GM18502 (cell line): ENCODE data around the gene ACTR5.
"Not testable (repeated sequence)": the region's sequence is repeated elsewhere in the genome, so short reads cannot be mapped to it uniquely, and the experiment has no call there.

Experiments used
- ATAC-seq: cut with Tn5 transposase; IDR thresholded peaks from one replicate; pipeline ENCODE4 v1.9.1; 2021; ENCODE audit warnings: mild to moderate bottlenecking; ENCODE audit not compliant: unreplicated experiment, poor library complexity

The ACTR5 gene

DNA sequence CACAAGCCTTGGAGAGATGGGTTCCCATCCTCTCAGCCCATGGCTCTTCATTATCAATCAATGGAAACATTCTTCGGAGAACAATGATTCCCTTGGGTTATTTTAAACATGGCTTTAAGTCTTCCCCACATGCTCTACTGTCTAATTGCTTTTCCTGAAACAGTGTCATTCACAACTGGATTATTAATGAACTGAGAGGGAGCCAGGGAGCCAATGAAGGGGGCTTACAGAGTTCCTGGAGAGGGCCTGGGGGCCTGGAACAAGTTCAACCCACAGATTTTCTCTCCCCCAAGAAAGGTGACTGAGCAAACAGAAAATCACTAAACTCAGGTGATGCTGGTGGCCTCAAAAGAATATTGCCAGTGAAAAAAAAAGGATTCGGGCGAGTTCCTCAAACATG is 56.0 kb downstream of the ACTR5 start:
- ATAC-seq = no peak

DNA sequence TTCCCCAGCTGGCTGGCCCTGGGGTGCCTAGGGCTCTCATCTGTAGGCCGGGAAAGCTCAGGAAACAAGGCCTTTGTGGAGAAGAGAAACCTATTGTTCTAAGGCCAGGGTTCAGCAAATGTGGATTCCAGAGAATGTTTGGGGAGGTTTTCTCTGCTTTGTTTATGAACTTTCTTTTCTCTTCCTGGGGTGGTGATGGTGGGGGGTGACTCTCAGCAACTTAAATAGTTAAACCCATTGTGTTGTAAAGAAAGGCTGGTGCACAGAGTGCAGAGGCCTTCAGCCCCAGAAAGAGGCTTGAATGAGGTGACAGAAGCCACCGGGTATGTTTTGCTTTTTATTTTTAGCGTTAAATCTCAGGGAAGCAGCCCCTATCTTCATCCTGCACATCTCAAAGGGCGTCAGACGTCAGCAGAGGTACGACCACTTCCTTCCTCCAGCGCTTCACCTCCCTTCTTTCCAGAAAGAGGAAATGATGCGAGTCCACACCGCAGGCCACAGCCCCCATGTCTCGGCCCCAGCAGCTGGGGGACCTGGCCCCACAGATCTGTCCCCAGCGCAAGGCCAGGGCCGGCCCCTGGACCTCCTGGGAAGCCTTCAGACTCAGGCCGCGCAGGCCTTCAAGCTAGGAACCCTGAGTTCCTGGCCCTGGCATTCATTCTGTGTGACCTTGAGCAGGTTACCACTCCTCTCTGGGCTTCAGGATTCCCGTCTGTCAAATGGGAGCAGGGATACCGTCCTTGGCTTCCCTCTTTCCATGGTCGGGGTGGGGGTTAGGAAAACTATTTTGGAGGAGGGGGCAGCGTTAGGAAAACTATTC is 56.6 kb downstream of the ACTR5 start:
- ATAC-seq = peak; percentile 49

DNA sequence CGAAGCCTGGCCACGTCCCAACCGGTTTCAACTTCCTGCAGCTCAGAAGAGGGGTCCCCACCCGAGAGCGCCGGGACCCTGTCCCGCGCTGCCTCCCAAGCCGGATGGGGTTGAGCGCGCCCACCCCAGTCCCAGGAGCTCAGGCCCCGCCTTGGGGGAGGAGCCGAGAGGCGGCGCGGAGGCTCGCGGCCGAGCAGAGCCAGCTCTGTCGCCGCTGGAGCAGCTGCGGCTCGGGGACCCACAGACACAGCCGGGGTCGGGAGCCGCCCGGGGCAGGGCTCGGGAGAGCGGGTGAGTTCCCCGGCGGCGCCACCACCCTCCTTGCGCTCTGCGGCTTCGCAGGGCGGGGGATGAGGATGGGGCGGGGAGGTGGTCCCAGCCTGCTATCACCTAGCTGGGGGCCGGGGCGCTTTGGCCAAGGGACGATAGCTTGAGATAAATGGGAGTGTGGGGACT is 57.3 kb downstream of the ACTR5 start, which contains the start of gene PPP1R16B:
TSS of gene PPP1R16B (plus strand) at position 196 of the 456 bp plus-strand sequence. CDS start 30,229 bp downstream, outside the sequence.
- peak; percentile 49 for ATAC-seq

DNA sequence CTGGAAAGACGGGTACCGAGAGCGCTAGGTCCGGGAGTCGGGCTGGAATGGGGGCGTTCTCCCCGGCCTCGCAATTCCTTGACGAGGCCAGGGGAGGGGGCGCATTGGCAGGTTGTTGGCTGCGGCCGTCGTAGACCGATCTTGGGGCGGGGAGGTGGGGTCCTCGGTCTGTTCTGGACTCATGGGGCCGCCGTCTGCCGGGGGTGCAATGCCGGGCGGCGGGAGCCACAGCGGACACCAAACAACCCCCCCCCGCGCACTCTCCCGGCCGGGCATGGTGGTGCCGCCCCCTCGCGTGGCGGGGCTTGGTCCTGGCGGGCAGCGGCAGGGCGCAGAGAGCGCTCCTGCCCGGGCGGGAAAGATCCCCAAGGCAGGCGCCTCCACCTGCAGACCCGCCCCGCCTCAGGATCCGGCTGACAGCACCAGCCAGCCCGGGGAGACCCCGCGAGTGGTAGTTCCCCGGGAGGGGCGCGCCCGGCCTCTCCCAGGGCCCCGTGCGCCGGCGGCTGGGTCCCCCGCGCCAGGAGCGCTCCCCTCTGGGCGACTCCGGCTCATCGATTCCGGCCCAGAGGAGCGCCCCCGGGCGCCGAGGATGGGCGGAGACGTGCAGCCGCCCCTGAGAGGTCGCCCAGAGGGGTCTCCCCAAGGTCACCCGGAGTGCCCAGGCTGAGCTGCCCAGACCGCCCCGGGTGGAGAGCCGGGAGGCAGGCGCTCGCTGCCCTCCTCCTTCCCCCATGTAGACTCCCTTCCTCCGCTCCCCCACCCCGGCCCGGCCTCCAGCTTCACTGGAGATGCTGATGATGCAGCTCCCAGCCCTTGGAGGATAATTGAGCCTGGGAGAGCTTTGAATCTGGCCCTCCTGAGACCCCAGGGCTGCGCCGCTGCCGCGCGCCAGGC is 57.9 kb downstream of the ACTR5 start:
- ATAC-seq = peak; percentile 26

DNA sequence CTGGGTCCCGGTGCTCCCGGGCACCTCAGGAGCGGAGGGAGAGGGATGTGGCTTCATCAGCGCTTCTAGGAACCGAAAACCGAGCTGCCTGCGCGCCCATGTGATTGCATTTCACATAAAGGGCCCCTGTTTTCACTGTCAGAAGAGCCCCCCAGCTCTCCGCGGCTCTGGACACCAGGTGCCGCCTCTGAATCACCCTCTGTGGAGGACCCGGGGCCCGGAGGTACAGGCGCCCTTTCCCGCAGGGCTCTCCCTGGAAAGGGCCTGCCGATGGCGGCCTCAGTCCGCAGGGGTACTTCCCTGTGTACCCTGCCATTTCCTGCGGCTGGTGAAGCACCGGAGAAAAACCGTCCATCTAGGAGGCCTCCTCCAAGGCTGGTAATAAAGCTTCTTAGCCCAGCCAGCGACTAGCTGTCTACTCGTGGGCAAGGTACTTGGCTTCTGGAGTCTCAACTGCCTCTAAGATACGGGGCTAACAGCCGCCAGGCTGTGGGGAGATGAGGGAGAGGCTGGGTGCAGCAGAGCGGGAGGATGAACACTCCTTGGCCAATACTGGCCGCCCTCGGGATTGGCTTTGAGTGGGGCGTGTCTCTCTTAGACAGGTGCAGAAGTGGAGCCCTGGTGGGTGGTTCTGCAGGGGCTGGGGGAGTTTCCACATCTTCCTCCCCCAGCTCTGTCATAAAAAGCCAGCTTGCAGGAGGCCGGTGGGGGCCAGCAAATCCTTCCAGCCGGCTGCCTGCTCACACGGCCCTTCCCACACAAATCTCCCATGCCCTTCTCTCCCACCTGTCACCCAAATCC is 58.8 kb downstream of the ACTR5 start:
- ATAC-seq = no peak

DNA sequence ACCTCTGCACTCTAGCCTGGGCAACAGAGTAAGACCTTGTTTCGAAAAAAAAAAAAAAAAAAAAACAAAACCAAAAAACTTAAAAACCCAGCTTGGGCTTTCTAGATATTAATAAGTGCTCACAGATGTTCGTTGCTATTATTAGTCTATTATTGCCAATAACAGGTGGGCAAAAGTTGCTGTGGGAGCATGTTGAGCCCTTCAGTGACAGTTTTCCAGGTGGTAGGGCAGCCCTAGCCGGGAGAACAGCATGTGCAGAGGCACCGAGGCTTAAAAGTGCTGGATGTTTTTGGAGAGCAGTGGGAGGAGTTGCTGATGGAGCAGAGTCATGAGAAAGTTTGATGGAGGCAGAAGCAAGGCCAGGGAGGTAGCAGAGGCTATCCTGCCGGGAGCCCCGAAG is 61.7 kb downstream of the ACTR5 start:
- ATAC-seq = no peak

DNA sequence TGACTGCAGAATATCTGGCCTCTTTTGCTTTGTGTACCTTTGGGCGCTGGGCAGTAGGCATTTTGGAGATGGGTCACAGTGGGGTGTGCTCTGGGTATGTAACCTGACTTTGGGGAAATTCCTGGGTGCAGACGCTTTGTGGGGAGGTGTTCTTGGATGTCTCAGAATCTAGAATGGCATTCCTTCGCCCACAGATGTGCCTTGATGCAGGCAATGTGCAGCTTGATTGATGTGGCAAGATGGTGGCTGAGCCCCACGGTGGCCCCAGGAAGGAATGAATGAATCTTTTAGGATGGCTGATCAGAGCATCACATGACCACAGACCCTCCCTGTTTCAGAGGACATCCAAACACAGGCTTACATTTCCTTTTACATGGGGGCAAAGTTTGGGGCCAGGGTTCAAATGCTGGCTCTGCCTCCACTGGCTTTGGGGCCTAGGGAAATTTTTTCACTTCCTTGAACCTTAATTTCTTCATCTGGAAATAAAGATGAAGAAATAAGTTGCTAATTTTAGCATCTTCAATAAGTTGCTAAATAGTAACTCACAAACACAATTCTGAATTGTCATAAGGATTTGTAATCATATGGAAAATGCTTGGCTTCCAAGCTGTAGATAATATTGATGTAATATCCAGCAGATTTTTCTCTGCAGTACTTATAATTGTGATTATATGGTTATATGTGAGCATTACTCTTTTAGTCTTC is 62.8 kb downstream of the ACTR5 start:
- no peak for ATAC-seq

DNA sequence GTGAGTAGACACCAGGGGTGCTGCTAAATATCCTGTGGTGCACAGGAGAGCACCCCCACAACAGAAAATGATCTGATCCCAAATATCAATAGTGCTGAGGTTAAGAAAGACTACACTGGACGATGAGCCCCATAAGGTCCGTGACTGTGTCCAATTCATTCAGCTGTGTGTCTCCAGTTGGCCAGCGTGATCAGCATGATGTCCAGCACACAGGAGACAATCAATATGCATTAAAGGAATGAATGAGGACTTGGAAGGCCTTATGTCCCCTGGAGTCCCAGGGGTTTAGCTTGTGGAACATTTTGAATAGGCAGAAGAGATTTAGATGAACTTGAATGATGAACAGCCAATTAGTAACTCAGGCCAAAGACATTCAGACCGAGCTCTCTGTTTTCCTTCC is 63.5 kb downstream of the ACTR5 start:
- ATAC-seq = no peak

DNA sequence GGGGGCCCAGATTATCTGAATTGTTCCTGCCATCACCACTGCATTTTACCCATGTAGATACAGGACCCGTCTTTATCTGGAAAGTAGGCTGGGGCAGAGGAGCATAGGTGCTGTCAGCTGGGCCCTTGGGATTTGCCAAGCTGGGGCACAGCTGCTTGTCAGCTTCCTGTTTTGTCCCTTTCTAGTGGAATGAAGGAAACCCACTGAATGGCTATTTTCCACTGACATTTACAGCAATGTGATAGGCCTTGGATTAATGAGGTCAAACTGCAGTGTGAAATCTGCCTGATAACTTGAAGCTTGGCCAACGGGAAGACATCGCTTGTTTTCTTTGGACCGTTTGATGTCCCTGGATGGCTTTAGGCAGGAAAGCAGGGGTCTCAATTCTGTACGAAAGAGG is 63.9 kb downstream of the ACTR5 start:
- ATAC-seq = no peak

DNA sequence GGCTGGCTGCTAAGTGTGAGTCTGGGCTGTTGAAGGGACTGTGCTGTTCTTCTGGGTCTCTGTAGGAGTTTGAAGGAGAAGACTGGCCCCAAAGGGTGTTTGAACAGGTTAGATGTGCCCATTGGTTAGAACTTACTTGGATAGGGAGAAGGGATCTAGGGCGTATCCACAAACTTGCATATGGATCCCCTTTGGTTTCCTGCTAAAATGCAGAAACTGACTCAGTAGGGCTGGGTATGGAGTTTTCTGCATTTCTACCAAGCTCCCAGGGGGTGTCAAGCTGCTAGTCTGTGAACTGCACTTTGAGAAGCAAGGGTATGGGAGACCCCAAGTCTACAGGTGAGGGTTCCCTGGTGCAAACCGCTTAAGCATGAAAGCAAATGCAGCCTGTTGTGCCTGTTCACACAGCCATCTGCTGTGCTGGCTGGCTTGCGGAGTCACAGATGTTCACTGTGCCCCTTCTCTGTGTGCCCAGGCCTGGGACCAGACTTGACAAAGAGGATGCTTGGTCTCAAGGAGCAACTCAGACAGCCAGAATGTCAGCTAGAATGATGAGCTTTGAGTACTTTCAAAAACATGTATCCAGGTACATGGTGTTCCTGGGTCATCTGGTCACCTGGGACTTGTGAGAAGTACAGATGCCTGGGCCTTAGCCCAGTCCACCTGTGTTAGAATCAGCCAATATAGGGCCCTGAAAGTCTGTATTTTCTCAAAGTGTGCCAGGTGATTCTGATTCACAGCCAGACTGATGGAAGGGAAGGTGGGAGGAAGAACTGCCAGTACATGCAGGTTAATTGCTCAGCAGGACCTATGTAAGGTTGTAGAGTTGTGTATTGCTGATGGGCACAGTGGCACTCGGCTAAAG is 64.7 kb downstream of the ACTR5 start:
- no peak for ATAC-seq

DNA sequence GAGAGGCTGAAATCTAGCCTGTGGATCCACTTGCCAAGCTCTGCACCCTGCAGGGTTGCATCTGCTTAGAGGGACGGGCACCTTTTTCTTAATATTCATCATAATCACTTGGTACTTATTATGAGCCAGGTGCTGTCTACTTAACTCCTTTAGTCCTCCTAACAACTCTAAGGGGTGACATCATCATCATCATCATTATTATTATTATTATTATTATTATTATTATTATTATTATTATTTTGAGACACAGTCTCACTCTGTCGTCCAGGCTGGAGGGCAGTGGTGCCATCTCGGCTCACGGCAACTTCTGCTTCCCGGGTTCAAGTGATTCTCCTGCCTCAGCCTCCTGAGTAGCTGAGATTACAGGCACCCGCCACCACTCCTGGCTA is 65.3 kb downstream of the ACTR5 start:
- ATAC-seq = not testable (repeated sequence)

DNA sequence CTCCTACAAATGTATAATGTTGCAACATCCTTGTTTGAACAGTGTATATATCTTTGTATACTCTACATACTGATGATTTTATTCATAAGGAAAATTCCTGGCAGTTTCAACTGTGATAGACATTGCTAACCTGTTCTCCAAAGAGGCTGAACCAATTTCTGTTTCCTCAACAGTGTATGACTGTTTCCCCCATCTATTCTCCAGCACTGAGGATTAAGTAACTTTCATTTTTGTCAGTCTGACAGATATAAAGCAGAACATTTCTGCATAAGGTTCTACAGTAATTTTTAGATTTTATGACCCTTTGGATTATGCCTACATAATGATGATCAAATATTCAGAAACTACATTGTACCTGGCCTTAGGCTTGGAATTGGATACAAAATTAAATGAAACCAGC is 67.2 kb downstream of the ACTR5 start:
- no peak for ATAC-seq

DNA sequence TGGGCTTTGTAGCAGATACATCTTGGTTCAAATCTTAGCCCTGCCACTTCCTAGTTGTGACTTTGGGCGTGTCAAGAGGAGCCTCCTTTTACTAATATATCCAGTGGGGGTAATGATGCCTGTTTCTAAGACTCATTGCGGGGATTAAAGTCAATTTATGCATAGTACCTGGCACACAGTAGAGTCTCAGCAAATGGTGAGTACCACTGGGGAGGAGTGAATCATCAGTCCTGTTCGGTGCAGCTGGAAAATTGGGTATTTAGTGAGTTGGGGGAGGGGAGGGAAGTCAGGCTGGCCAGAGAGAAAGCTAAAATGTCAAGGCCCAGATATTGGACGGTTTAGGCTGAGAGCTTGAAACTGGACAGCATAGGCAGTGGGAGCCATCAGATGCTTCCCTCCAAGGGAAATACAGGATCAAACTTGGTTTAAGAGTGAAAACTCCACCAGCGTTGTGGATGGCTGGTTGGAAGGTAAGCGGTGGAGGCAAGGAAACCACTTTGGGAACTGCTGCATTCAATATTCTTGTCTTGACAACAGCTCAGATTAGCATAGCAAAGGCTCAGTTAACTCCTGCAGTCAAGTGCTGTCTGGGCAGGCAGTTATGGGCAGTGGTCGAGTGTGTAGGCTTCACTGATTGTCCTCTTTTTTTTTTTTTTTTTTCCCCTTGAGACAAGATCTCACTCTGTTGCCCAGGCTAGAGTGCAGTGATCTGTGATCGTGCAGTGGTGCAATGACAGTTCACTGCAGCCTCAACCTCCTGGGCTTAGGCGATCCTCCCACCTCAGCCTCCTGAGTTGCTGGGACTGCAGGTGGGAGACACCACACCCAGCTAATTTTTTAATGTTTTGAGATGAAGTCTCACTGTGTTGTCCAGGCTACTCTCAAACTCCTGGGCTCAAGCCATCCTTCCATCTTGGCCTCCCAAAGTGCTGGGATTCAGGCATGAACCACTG is 70.1 kb downstream of the ACTR5 start:
- no peak for ATAC-seq
